ENCODE measurements around the gene SRL. TPM values are rescaled to one million over a fixed set of nuclear protein-coding genes. Genes with fewer than 3 reads are reported as not detected.

The SRL gene
- total RNA-seq, 2 donors from 2014 or later: not detected

GRCh38 chr16:4200000-4200780 is 41.7 kb downstream of the SRL start:
- WGBS, 2 donors: 36 to 58% methylated on average over 9 to 15 of the region's 15 CpGs
- no peaks in the 10 kb centered on the region for H3K9me3 ChIP-seq
- no peaks in the 10 kb centered on the region for H3K27me3 ChIP-seq
- peaks cover 7% of the 10 kb centered on the region for H3K4me1 ChIP-seq
- intact Hi-C loops (cut with DNase I): loop anchor here (10.0 kb wide), 1 partner anchor 205 kb away; no protein-coding TSS in a partner anchor
- DNase-seq (peak; percentile 77 to 84 (median 78)), ATAC-seq (peak; percentile 94)
- H3K36me3 ChIP-seq (replicated peaks in 1 of 2; ENCODE audit: insufficient read depth in 1 of 2, low read depth in 2 of 2): no peaks in the 10 kb centered on the region
- TF ChIP-seq, protein P1, sequence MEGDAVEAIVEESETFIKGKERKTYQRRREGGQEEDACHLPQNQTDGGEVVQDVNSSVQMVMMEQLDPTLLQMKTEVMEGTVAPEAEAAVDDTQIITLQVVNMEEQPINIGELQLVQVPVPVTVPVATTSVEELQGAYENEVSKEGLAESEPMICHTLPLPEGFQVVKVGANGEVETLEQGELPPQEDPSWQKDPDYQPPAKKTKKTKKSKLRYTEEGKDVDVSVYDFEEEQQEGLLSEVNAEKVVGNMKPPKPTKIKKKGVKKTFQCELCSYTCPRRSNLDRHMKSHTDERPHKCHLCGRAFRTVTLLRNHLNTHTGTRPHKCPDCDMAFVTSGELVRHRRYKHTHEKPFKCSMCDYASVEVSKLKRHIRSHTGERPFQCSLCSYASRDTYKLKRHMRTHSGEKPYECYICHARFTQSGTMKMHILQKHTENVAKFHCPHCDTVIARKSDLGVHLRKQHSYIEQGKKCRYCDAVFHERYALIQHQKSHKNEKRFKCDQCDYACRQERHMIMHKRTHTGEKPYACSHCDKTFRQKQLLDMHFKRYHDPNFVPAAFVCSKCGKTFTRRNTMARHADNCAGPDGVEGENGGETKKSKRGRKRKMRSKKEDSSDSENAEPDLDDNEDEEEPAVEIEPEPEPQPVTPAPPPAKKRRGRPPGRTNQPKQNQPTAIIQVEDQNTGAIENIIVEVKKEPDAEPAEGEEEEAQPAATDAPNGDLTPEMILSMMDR (IDR thresholded peaks at IDR 0.05): peak; percentile 52 to 88 (median 78)
- TF ChIP-seq POLR2A (IDR thresholded peaks at IDR 0.05): no peak
- no peak overlapping the region for H3K27ac ChIP-seq
- H3K4me3 ChIP-seq: no peak overlapping the region

- intact Hi-C loops (cut with DNase I): loop anchor here (10.0 kb wide), 1 partner anchor 206 kb away; no protein-coding TSS in a partner anchor
- Histone ChIP-seq H3K4me1 (peaks cover 7% of the 10 kb centered on the region), H3K4me3 (no peak overlapping the region), H3K27me3 (no peaks in the 10 kb centered on the region), H3K9me3 (no peaks in the 10 kb centered on the region), H3K36me3 (replicated peaks in 1 of 2; ENCODE audit: insufficient read depth in 1 of 2, low read depth in 2 of 2) (no peaks in the 10 kb centered on the region), H3K27ac (no peak overlapping the region)
- no peak for DNase-seq
- TF ChIP-seq, protein P1 (IDR thresholded peaks at IDR 0.05): no peak
- TF ChIP-seq POLR2A (IDR thresholded peaks at IDR 0.05): no peak
- ATAC-seq: no peak
- 66 to 81% methylated on average over 3 to 4 of the region's 4 CpGs for WGBS, 2 donors
These were observed 43.1 kb downstream of the SRL start for GRCh38 chr16:4198816-4199215.

DNA sequence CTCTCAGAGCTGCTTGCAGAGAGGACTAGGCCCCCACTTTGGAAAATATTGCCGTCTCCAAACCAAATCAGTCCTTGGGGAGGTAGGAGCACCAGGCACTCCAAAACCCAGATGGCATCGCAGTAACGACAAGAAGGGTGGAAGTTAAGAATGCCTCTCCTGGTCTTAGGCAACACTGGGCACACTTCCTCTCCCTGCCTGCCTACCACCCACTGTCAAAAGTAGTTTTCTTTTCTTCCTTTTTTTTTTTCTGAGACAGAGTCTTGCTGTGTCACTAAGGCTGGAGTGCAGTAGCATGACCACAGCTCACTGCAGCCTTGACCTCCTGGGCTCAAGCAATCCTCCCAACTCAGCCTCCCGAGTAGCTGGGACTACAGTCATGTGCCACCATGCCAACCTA is 47.2 kb downstream of the SRL start:
- Histone ChIP-seq H3K9me3 (no peaks in the 10 kb centered on the region), H3K36me3 (replicated peaks in 1 of 2; ENCODE audit: insufficient read depth in 1 of 2, low read depth in 2 of 2) (no peaks in the 10 kb centered on the region), H3K27me3 (no peaks in the 10 kb centered on the region), H3K27ac (no peak overlapping the region), H3K4me1 (no peaks in the 10 kb centered on the region), H3K4me3 (no peak overlapping the region)
- 44 to 71% methylated on average over 1 to 4 of the region's 4 CpGs for WGBS, 2 donors
- TF ChIP-seq POLR2A (IDR thresholded peaks at IDR 0.05): no peak
- TF ChIP-seq, protein P1 (IDR thresholded peaks at IDR 0.05): no peak
- intact Hi-C loops (cut with DNase I): loop anchor here (10.0 kb wide), 1 partner anchor 210 kb away; no protein-coding TSS in a partner anchor
- DNase-seq (peak in 1 of 4 donors; percentile 29), ATAC-seq (no peak)

GRCh38 chr16:4193920-4194319 is 48.0 kb downstream of the SRL start:
- 69 to 88% methylated on average over 1 of the region's 1 CpG for WGBS, 2 donors
- intact Hi-C loops (cut with DNase I): loop anchor here (10.0 kb wide), 1 partner anchor 211 kb away; no protein-coding TSS in a partner anchor
- ATAC-seq: no peak
- H3K9me3 ChIP-seq: no peaks in the 10 kb centered on the region
- H3K36me3 ChIP-seq (replicated peaks in 1 of 2; ENCODE audit: insufficient read depth in 1 of 2, low read depth in 2 of 2): no peaks in the 10 kb centered on the region
- H3K4me3 ChIP-seq: no peak overlapping the region
- H3K27me3 ChIP-seq: no peaks in the 10 kb centered on the region
- no peak overlapping the region for H3K27ac ChIP-seq
- DNase-seq: no peak
- H3K4me1 ChIP-seq: no peaks in the 10 kb centered on the region
- no peak for TF ChIP-seq POLR2A (IDR thresholded peaks at IDR 0.05)
- TF ChIP-seq, protein P1 (IDR thresholded peaks at IDR 0.05): no peak

Data from body of pancreas (tissue), 4 donors.